GM13976 (cell line): ENCODE results near the gene TULP1.

Source experiments
- DNase-seq: peaks from one replicate; pipeline ENCODE4 v3.0.0; 2012; ENCODE audit warnings: low spot score
- CTCF ChIP-seq: IDR thresholded peaks from 2 replicates; pipeline ENCODE4 v1.5.1; 2012; ENCODE audit warnings: borderline replicate concordance, mild to moderate bottlenecking; ENCODE audit not compliant: insufficient read depth; ENCODE audit errors: extremely low read depth, missing control alignments, control extremely low read depth
- in situ Hi-C: fragments of 300-500 bp; cut with MboI; formaldehyde crosslinking; loops from one replicate; pipeline ENCODE4 v1.12.0; 2022; ENCODE audit warnings: low sequenced_read_pairs, mixed read lengths, inconsistent platforms; ENCODE audit not compliant: unreplicated experiment

TULP1 gene

GRCh38 chr6:35494161-35494563 lies 18.5 kb downstream of the TULP1 start:
- TF ChIP-seq CTCF, result no peak
- in situ Hi-C loops, result no loop called here
- DNase-seq, result no peak

GRCh38 chr6:35493307-35493983 lies 19.3 kb downstream of the TULP1 start:
- no peak for DNase-seq
- in situ Hi-C loops, result no loop called here
- TF ChIP-seq CTCF, result no peak

- in situ Hi-C loops, result no loop called here
- DNase-seq, result no peak
- no peak for TF ChIP-seq CTCF
Measured at GRCh38 chr6:35492974-35493284, 19.8 kb downstream of the TULP1 start.

- TF ChIP-seq CTCF, result no peak
- DNase-seq, result no peak
- in situ Hi-C loops, result no loop called here
Measured at GRCh38 chr6:35492258-35492973, 20.3 kb downstream of the TULP1 start.

GRCh38 chr6:35491558-35492257 lies 21.0 kb downstream of the TULP1 start:
- no peak for TF ChIP-seq CTCF
- no peak for DNase-seq
- in situ Hi-C loops, result no loop called here

GRCh38 chr6:35490821-35491557 lies 21.7 kb downstream of the TULP1 start:
- no peak for DNase-seq
- no peak for TF ChIP-seq CTCF
- in situ Hi-C loops, result no loop called here
